ENCODE results near the gene ITGB4. TPM values are rescaled to one million over a fixed set of nuclear protein-coding genes. Genes with fewer than 3 reads are reported as not detected.

The ITGB4 gene
- total RNA-seq, 2 experiments from 2014 or later, result 0.81 to 1.3 TPM

DNA sequence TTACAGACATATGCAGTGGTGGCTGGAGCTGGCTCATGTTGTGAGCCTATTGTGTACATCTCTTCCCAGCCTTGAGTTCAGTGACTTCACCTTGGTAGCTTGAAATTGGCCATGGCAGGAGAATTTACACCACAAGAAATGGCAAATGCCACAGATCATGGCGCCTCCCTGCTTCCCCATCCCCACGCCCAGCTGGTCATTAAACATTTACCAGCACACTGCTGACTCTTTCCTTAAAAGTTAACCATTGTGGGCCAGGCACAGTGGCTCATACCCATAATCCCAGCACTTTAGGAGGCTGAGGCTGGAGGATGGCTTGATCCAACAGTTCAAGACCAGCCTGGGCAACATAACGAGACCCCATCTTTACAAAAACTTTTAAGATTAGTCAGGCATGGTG, 22.6 kb upstream of the ITGB4 start:
- H3K27ac Mint-ChIP-seq, result no peak overlapping the region
- DNase-seq (no peak), ATAC-seq (ENCODE audit: poor library complexity) (no peak)
- Histone ChIP-seq H3K27ac (ENCODE audit: low read depth in 1 of 2, low read length in 2 of 2) (no peak overlapping the region), H3K4me3 (ENCODE audit: low read length) (no peak overlapping the region), H3K36me3 (ENCODE audit: insufficient read depth, low read length) (peaks cover 94% of the 10 kb centered on the region), H3K9me3 (ENCODE audit: control insufficient read depth in 1 of 2, insufficient read depth in 1 of 2, low read length in 2 of 2) (no peaks in the 10 kb centered on the region), H3K27me3 (ENCODE audit: control insufficient read depth in 1 of 2, insufficient read depth in 2 of 2, low read length in 2 of 2) (no peaks in the 10 kb centered on the region), H3K4me1 (ENCODE audit: insufficient read depth, low read length) (no peaks in the 10 kb centered on the region)
- H3K4me3 Mint-ChIP-seq, result no peak overlapping the region
- POLR2A ChIA-PET, result no interaction called here
- CTCF ChIA-PET, result no interaction called here
- intact Hi-C loops (cut with DNase I, micrococcal nuclease), result no loop called here
- no peaks in the 10 kb centered on the region for H3K4me1 Mint-ChIP-seq (ENCODE audit: low read depth)
- no peak for TF ChIP-seq CTCF (IDR thresholded peaks at IDR 0.05)
- H3K27me3 Mint-ChIP-seq, result no peaks in the 10 kb centered on the region
- no peaks in the 10 kb centered on the region for H3K9me3 Mint-ChIP-seq
- H3K36me3 Mint-ChIP-seq (ENCODE audit: low read depth), result peaks cover 85% of the 10 kb centered on the region

DNA sequence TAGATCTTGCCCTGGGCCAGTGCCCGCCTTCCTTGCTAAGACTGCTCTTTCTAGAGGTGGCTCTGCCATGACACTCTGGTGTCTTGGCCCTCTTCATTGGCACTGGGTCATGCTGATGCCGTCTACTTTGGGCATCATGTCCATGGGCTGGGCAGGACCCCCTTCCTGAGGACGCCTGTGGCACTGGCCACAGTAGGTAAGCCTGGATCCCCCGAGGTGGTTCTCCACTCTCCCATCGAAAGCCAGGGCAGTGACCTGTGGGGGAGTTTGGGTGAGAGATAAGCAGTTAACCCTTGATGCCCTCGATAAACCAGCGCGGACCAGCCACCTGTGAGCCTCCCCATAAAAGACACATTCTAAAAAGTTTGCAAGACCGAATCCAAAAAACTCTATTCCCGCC, 20.0 kb upstream of the ITGB4 start:
- H3K36me3 Mint-ChIP-seq (ENCODE audit: low read depth), result peaks cover 82% of the 10 kb centered on the region
- Histone ChIP-seq H3K4me1 (ENCODE audit: insufficient read depth, low read length) (no peaks in the 10 kb centered on the region), H3K27me3 (ENCODE audit: control insufficient read depth in 1 of 2, insufficient read depth in 2 of 2, low read length in 2 of 2) (no peaks in the 10 kb centered on the region), H3K27ac (ENCODE audit: low read depth in 1 of 2, low read length in 2 of 2) (no peak overlapping the region), H3K36me3 (ENCODE audit: insufficient read depth, low read length) (peaks cover 94% of the 10 kb centered on the region), H3K9me3 (ENCODE audit: control insufficient read depth in 1 of 2, insufficient read depth in 1 of 2, low read length in 2 of 2) (no peaks in the 10 kb centered on the region), H3K4me3 (ENCODE audit: low read length) (no peak overlapping the region)
- no peak overlapping the region for H3K27ac Mint-ChIP-seq
- ChIA-PET CTCF (no interaction called here), POLR2A (no interaction called here)
- H3K4me3 Mint-ChIP-seq, result no peak overlapping the region
- H3K27me3 Mint-ChIP-seq, result no peaks in the 10 kb centered on the region
- DNase-seq, result no peak
- ATAC-seq (ENCODE audit: poor library complexity), result no peak
- no peaks in the 10 kb centered on the region for H3K4me1 Mint-ChIP-seq (ENCODE audit: low read depth)
- intact Hi-C loops (cut with DNase I, micrococcal nuclease), result no loop called here
- H3K9me3 Mint-ChIP-seq, result no peaks in the 10 kb centered on the region
- no peak for TF ChIP-seq CTCF (IDR thresholded peaks at IDR 0.05)

- H3K9me3 Mint-ChIP-seq, result no peaks in the 10 kb centered on the region
- ChIA-PET CTCF (no interaction called here), POLR2A (no interaction called here)
- H3K4me1 Mint-ChIP-seq (ENCODE audit: low read depth), result no peaks in the 10 kb centered on the region
- Histone ChIP-seq H3K4me1 (ENCODE audit: insufficient read depth, low read length) (no peaks in the 10 kb centered on the region), H3K36me3 (ENCODE audit: insufficient read depth, low read length) (peaks cover 95% of the 10 kb centered on the region), H3K27ac (ENCODE audit: low read depth in 1 of 2, low read length in 2 of 2) (no peak overlapping the region), H3K4me3 (ENCODE audit: low read length) (no peak overlapping the region), H3K27me3 (ENCODE audit: control insufficient read depth in 1 of 2, insufficient read depth in 2 of 2, low read length in 2 of 2) (no peaks in the 10 kb centered on the region), H3K9me3 (ENCODE audit: control insufficient read depth in 1 of 2, insufficient read depth in 1 of 2, low read length in 2 of 2) (no peaks in the 10 kb centered on the region)
- DNase-seq (no peak), ATAC-seq (ENCODE audit: poor library complexity) (no peak)
- TF ChIP-seq CTCF (IDR thresholded peaks at IDR 0.05), result no peak
- H3K27me3 Mint-ChIP-seq, result no peaks in the 10 kb centered on the region
- no peak overlapping the region for H3K4me3 Mint-ChIP-seq
- intact Hi-C loops (cut with DNase I, micrococcal nuclease), result no loop called here
- H3K36me3 Mint-ChIP-seq (ENCODE audit: low read depth), result peaks cover 86% of the 10 kb centered on the region
- no peak overlapping the region for H3K27ac Mint-ChIP-seq
These were observed 18.1 kb upstream of the ITGB4 start for GRCh38 chr17:75703191-75703590.

Data from CD4-positive, alpha-beta T cell (primary cell).